NOMO-1 treated with DMSO at 0.1 percent for 48 hours (cell line): ENCODE data around the gene PLB1.

Experiments
- DNase-seq: peaks from one replicate; lab custom pipeline; 2025; ENCODE audit not compliant: unreplicated experiment; lab: John Stamatoyannopoulos, UW

The PLB1 gene

DNA sequence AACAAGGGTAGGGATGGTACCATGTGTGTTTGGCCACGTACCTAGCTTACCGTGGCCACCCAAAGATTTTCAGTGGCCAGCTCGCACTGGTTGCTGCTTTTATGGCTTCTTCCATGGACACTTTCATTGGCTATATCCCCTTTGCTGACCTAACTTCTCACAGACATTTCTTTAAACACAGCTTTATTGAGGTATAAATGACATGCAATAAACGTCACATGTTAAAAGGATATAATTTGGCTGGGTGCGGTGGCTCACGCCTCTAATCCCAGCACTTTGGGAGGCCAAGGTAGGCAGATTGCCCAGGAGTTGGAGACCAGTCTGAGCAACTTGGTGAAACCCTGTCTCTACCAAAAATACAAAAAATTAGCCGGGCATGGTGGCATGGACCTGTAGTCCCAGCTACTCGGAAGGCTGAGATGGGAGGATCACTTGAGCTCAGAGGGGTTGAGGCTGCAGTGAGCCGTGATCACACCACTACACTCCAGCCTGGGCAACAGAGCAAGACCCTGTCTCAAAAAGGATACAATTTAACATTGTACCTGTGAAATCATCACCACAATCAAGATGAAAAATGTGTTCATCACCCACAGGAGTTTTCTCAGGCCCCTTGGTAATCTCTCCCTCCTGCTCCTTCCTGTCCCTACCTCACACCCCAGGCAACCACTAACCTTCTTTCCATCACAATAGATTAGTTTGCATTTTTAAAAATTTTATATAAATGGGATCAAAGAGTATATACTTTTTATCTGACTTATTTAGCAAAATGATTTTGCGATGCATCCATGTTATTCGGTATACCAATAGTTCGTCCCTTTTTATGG lies 127.9 kb downstream of the PLB1 start:
- no peak for DNase-seq

DNA sequence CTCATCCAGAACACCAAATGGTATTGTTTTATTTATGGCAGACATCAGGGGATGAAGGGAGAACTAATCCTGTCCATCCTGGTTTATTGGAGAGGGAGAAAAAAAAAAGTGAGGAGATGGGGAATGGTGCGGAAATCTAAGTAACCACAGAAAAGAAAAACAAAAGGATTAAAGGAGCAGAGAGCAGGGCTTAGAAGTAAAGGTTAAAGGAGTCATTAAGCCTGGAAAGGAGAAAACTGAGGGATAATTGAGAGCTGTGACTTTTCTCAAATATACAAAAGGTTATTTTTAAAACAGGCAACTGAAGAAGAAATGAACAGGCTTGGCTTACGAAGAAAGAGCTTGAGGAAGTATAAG lies 128.6 kb downstream of the PLB1 start:
- DNase-seq, result no peak

DNA sequence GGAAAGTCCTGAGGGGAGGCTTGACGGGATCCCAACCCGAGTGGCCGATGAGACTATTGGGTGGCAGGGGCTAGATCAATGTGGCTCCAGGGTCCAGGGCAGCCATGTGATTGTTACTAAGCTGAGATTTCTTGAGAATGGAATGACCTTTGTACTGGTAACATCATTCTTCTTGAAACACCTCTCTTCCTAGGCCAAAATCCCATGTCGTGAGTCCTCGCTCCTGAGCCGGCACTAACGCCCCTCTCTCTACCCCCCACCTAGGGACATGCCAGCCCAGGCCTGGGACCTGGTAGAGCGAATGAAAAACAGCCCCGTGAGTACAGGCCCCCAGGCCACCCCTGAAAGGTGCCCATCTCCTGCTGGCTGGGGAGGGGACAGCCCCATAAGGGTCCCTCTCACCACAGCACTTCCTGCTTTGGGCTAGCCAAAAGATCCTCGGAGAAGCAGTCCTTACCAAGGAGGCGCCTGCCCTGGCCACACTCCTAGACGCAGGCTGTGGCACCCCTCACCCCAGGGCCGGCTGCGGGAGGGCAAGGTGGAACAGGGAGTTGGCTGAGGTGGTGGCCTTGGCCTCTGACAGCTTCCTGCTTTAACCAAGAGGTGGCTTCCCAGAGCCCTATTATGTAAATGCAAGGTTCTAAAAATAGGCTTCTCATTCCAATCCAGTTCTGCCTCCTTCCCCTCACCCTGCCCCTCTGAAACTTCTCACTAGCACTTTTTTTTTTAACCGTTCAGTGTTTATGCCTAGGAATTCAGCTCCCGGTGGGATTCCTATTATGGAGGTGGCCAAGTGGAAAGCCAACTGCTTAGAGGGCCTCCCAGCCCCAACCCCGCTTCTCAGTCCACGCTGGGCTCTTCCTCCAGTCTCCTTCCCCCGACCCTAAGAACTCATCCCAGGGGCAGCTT lies 129.2 kb downstream of the PLB1 start:
- peak; percentile 72 for DNase-seq

DNA sequence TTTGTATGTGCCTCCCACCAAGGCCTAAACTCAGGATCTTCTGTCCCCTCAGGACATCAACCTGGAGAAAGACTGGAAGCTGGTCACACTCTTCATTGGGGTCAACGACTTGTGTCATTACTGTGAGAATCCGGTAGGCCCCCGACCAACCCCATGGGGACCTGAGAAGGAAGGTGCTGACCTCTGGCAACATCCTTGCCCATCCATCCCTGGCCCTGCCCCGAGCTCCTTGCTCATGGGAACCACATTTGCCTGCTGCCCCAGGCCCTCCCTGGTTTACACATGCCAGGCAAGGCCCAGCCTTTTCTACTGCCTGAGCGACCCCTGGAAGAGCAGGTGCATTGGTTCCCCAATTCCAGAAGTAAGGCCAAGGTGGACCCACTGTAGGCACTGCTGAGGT lies 130.5 kb downstream of the PLB1 start:
- DNase-seq, result no peak

DNA sequence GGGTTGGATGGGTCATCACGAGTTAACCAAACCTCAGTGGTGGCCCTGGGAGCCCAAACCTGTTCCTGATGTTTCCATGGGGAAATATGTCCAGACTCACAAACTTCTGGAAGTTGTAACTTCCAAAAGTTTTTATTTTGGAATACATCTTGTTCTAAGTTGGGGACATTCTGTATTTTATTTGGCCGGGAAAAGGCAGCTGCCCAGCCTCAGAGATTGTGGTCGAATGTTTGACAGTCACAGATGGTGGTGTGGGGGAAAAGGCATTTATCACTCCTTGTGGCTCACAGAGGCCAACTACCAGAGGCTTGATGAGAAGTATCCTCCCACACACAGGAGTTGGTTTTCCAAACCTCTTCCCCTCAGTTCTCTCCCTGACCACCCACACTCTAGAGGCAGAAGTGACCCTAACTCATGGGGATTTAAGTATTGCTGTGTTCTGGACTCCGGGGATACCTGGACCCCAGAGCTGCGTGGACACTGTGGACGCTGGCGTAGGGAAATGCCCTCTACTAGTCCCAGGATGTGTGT lies 131.1 kb downstream of the PLB1 start:
- no peak for DNase-seq

DNA sequence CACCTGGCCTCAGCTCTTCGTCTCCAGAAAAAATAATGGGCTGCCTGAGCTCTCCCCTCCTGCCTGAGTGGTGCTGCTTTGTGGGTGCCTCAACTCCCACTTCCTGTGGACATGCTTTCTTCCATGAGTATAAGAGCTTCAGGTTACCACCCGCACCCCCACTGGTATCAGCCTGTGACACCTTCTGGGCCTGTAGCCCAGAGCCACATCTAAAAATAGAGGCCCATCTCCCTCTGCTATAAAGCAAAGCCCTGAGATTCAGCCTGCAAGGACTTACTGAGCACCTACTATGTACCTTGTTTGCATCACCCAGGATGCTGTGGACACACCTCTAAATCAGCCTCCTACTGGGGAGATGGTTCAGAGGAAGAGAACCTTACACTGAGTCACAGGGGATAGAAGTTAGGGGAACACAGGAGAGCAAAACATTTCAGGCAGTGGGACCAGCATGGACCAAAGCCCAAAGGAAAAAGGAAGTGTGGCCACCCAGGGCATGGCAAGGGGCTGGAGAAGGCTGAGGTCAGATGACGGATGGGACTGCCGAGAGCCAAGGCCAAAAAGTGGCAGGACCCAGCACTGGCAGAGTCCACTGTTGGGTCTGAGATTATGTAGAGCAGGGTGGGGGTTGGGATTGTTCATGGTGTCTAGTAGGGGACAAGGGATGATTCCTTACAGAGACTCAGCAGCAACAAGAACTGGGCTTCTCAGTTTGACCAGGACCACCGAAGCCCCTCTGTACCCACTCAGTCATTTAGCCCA lies 132.0 kb downstream of the PLB1 start:
- no peak for DNase-seq

DNA sequence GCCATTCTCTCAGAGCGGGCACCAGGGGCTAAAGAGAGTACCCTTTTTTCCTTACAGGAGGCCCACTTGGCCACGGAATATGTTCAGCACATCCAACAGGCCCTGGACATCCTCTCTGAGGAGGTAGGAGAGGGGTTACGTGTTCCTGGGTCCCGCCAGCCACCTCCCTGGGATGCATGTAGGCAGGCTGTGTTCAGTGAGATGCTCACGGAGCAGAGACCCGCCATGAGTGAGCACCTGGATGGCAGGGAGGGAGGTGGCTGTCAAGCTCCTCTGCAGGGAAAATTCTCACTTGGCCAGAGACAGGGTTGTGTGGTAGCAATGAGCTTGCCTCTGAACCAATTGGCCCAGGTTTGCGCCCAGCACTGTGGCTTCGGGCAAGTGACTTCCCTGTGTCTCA lies 132.6 kb downstream of the PLB1 start:
- DNase-seq, result no peak

DNA sequence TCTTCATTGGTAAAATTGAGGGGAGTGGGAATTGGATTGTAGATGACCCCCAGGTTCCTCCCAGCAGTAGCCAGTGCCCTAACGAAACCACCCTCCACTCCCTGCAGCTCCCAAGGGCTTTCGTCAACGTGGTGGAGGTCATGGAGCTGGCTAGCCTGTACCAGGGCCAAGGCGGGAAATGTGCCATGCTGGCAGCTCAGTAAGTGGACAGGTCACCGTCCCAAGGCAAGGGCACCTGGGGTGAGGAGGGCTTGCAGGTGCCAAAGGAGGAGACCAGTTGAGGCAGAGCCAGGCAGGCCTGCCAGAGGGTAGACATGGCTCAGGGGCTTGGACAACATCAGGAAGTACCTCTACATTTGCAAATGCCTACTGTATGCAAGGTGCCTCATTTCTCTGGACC lies 133.1 kb downstream of the PLB1 start:
- no peak for DNase-seq

DNA sequence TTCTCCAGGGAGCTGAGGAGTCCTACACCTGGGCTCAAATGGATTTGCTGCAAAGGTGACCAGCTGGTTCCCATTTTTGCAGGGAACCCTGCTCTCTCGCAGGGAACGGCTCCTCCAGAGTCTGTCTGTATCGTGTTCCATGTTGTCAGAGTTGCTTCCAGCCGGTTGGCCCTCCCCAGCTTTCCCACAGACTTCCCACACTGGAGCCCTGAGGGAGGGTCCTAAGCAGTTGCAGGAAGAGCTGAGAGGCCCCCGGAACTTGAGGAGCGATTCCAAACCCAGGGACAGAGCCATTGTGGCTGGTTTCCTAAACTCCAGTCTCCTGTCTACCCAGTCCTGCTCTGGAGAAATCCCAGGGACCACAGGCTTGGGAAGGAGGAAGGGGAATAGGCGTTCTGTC lies 134.1 kb downstream of the PLB1 start:
- DNase-seq, result no peak

DNA sequence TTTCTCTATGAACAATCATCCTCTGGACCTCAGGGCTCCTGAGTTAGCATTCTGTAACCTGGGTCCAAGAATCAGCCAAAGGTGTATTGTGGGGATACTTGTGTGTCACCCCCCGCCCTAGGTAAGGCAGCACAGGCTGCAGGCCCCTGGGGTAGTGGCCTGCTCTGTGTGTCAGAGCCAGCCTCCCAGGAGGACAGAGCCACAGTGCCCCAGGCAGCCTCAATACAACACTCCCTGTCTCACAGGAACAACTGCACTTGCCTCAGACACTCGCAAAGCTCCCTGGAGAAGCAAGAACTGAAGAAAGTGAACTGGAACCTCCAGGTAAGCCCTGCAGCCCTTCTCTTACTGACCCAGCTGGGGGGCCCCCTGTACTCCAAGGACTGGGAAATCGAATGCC lies 134.5 kb downstream of the PLB1 start:
- DNase-seq, result no peak

DNA sequence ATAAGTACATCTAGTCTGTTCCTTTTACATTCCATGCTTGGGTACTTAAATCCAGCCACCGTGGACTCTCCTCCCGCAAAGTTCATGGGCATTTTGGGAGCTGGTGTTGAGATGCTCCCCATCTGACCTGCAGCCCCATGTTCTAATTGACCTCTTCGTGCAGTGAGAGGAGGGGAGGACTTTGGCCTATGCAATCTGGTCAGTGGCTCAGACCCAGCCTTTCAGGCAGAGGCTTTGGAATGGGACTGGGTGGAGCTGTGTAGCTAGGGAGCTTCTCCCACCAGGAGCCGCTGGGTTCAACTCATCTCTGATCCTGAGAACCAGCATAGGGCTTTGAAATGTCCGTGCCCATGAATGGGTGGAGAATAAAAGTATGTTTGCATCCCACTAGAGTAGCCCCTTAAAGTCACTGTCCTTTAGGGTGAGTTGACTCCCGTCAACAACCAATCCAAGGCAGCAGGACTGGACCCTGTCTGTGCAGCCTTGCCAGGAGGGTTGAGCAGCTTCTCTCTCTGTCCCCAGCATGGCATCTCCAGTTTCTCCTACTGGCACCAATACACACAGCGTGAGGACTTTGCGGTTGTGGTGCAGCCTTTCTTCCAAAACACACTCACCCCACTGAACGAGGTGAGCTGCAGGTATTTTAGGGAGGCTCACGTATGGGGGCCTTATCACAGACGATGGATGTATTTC lies 135.8 kb downstream of the PLB1 start:
- DNase-seq, result no peak

DNA sequence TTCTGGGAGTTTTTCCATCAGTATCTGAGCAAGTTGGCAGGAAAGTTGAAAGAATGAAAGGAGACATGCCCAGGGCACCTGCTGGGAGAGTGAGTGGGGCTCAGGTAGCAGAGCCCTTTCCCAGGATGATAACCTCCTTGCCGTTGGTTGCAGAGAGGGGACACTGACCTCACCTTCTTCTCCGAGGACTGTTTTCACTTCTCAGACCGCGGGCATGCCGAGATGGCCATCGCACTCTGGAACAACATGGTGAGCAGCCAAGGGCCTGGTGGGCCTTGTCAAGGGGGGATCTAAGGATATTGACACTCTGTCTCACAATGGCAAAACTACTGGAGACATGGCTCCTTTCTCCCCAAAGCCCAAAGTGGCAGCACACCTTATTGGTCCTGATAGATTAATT lies 136.9 kb downstream of the PLB1 start:
- no peak for DNase-seq

DNA sequence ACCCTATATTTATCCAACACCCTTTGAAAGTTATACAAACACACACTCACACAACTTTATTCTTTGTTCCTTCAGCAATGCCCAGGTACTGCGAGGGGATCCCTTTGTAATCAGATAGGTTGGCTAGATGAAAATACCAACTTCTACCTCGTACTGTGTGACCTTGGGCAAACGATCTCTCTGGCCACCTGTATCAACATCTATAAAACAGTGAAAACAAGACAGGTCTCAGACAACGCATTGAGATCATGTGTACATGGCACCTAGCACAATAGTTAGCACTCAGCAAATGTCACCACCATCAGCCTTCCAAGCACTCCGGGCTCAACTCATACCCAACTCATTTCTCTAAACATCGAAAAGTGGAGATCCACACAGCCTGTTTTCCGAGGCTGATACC lies 137.3 kb downstream of the PLB1 start:
- no peak for DNase-seq

DNA sequence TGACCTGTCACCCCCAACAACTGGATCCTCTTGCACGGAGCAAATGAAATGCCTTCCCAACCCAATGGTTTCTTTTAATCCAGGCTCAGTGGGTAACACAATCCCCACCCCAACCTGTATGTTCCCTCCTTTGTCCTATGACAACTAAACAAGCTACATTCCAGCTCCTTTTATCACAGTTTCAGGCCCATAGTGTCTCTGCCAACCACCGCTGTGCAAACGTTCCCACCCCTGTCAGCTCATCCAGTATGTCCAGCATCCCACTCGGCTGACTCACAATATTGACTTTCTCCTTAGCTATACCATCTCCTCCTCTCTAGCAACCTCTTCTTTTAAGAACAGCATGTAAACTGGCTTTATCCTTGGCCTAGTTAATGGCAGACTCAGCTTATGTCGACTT lies 137.9 kb downstream of the PLB1 start:
- DNase-seq, result no peak

DNA sequence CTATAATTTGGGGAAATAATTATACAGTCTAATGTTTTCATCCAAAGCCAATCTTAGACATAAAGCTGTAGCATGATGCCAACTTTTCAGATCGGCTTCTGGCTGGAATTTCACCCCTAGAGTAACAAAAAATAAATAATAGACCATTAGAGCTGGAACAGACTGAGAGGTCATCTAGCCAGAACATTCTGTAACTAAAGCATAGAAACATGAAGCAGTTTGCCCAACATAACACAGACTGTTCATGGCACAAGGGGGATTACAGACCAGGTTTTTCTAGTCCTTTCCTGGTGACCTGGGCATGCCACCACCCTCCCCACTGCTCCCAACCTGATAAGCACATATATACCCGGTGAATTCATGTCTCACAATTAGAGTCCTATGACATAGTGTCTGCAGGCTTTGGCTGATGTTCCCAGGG lies 139.3 kb downstream of the PLB1 start:
- DNase-seq, result no peak

DNA sequence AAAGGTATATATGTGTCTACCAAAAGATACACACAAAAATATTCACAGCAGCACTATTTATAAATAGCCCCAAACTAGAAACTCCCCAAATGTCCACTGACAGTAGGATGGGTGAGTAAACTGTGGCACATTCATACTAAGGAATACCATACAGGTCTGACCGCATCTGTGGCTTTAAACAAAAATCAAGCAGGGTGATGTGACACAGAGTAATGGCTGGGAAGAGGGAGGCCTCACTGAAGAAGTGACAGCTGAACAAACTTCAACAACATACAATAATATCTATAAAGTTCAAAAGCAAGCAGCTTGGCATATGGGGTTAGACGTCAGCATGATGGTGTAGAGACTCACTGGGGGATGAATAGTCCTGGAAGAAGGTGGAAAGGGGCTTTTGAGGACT lies 140.6 kb downstream of the PLB1 start:
- DNase-seq, result no peak

DNA sequence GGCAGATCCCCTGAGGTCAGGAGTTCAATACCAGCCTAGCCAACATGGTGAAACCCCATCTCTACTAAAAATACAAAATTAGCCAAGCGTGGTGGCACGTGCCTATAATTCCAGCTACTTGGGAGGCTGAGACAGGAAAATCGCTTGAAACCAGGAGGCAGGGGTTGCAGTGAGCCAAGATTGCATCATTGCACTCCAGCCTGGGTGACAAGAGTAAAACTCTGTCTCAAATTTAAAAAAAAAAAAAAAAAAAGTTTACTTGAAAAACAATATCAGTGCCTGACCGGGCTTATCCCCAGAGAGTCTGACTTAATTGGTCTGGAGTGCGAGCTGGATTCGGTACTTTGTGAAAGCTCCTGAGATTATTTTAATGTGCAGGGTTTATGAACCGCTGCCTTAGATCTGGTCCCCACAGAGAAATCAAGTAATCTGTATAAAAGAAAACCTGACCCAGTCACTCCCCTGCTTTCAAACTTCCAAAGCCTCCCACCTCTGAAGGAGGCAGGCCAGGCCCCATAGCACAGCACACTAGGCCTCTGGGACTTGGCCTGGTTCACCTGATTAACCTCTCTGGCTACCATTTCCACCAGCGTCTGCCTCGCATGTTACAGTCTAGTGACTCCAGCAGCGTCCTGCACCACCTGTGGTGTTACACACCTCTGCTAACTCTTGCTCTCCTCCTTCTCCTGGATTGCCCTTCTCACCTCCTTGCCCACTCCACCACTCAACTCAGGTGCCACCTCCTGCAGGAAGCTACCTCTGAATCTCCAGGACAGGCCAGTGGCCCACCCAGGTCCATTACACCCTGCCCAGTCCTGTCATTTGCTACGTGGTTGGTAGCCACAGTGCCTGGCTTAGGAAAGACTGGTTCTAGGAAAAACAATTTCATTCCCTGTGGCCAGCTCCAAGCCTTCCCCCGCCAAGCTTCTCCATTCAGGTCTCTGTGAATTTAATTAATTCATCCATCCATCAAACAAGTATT lies 141.5 kb downstream of the PLB1 start:
- no peak for DNase-seq

DNA sequence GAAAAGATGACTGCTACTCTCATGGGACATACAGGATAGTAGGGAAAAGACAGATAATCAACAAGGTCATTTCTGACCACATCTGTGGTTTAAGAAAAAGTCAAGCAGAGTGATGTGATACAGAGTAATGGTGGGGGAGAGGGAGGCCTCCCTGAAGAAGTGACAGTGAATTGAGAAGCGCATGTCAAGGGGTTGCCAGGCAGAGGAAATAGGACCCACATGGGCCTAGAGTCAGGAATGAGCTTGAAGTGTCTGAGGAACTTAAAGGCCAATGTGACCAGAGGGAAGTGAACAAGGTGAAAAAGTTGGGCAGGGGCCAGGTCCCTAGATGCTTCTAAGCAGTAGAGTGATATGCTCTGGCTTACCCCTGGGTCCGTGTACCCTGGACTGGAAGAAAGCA lies 142.2 kb downstream of the PLB1 start:
- DNase-seq, result no peak

DNA sequence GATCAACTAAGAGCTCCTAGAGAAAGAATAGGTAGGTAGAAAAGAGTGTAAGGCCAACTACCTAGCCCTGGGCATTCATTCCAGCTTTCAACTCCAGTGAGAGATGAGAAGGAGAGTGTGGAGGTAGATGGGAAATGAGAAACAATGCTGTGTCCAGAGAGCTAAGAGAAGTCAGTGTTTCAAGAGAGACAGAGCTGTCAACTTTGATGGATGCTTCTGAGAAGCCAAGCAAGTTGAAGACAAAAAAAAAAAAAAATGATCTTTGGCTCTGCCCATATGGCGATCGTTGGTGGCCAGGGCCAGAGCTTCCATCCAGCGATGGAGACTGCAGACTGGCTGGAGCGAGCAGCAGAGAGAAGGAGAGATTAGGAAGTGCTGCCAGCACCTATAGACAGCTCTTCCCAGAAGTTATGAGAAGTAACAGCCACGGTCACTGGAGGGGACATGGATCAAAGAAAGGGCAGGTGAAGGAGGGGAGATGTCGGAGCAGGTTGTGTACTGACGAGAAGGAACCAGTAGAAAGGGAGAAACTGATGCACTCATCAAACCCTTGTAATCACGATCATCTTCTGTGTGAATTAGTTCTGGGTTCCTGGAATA lies 143.3 kb downstream of the PLB1 start:
- DNase-seq, result no peak
